Measurements from ENCODE around the gene PSMD12. TPM values are rescaled to one million over a fixed set of nuclear protein-coding genes. Genes with fewer than 3 reads are reported as not detected.

The PSMD12 gene
- total RNA-seq, 1 donor from 2014 or later = 43.8 TPM

DNA sequence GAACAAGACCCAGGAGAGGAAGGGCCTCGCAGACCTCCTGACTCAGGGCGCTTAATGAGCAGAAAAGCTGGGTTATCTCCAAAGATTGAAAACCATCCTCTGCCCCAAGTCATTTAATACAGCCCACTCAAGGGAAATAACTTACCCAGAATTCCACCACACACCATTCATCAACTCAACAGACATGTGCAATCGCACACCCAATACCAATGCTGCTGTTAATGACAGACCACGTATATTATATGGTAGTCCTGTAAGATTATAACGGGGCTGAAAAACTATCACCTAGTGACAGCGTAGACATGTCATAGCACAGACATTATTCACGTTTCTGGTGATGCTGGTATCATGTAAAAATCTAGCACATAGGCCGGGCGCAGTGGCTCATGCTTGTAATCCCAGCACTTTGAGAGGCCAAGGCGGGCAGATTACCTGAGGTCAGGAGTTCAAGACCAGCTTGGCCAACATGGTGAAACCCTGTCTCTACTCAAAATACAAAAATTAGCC lies 68.9 kb downstream of the PSMD12 start:
- DNase-seq = no peak
- Histone ChIP-seq H3K4me3 (no peak overlapping the region), H3K27ac (no peak overlapping the region), H3K36me3 (no peaks in the 10 kb centered on the region), H3K4me1 (no peaks in the 10 kb centered on the region), H3K9me3 (no peaks in the 10 kb centered on the region), H3K27me3 (no peaks in the 10 kb centered on the region)
- intact Hi-C loops (cut with DNase I) = no loop called here
- ATAC-seq = no peak
- no peak for TF ChIP-seq CTCF (IDR thresholded peaks at IDR 0.05)

DNA sequence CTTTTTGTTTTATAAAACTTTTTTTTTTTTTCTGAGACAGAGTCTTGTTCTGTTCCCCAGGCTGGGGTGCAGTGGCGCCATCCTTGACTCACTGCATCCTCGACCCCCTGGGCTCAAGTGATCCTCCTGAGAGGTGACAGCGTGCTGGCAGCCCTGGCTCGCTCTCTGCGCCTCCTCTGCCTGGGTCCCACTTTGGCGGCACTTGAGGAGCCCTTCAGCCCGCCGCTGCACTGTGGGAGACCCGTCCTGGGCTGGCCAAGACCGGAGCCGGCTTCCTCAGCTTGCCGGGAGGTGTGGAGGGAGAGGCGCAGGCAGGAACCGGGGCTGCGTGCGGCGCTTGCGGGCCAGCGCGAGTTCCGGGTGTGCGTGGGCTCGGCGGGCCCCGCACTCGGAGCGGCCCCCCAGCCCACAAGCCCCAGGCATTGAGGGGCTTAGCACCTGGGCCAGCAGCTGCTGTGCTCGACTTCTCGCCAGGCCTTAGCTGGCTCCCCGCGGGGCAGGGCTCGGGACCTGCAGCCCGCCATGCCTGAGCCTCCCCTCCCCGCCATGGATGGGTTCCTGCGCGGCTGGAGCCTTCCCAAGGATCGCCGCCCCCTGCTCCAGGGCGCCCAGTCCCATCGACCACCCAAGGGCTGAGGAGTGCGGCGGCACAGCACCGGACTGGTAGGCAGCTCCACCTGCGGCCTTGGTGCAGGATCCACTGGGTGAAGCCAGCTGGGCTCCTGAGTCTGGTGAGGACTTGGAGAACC lies 71.8 kb downstream of the PSMD12 start:
- ATAC-seq = no peak
- Histone ChIP-seq H3K36me3 (no peaks in the 10 kb centered on the region), H3K27me3 (no peaks in the 10 kb centered on the region), H3K4me3 (no peak overlapping the region), H3K27ac (no peak overlapping the region), H3K9me3 (no peaks in the 10 kb centered on the region), H3K4me1 (no peaks in the 10 kb centered on the region)
- intact Hi-C loops (cut with DNase I) = no loop called here
- TF ChIP-seq CTCF (IDR thresholded peaks at IDR 0.05) = no peak
- no peak for DNase-seq

DNA sequence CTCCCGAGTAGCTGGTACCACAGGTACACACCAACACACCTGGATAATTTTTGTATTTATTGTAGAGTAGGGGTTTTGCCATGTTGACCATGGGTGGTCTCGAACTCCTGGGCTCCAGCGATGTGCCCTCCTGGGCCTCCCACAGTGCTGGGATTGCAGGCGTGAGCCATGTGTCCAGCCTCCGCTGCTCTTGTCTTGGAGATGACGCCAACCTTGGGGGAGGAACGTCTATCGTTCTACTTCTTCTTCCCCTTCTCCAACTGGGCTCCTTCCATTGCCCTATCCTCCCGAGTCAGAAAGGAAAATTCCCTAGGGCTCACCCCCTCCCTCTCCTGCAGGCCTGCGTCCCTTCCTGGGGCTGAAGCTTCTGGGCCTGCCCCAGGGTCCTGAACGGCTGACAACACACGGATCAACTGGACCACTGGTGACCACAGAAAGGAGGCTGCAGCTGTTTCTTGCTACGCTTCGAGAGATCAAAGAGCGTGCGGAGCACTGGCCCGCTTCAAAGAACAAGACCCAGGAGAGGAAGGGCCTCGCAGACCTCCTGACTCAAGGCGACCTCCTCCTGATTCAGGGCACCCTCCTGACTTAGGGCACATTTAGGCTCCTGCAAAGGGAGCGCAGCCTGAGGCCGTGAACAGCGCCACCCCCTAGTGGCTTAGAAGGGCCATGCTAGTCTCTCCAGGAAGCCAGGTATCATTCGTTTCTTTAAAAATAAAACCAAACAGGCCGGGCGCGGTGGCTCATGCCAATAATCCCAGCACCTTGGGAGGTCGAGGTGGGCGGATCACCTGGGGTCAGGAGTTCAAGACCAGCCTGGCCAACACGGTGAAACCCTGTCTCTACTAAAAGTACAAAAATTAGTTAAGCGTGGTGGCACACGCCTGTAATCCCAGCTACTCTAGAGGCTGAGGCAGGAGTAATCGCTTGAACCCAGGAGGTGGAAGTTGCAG lies 72.8 kb downstream of the PSMD12 start:
- H3K27me3 ChIP-seq = no peaks in the 10 kb centered on the region
- intact Hi-C loops (cut with DNase I) = no loop called here
- H3K27ac ChIP-seq = no peak overlapping the region
- H3K9me3 ChIP-seq = no peaks in the 10 kb centered on the region
- H3K36me3 ChIP-seq = no peaks in the 10 kb centered on the region
- H3K4me3 ChIP-seq = no peak overlapping the region
- TF ChIP-seq CTCF (IDR thresholded peaks at IDR 0.05) = peak; percentile 87
- ATAC-seq (peak; percentile 92), DNase-seq (peak; percentile 85)
- H3K4me1 ChIP-seq = no peaks in the 10 kb centered on the region

DNA sequence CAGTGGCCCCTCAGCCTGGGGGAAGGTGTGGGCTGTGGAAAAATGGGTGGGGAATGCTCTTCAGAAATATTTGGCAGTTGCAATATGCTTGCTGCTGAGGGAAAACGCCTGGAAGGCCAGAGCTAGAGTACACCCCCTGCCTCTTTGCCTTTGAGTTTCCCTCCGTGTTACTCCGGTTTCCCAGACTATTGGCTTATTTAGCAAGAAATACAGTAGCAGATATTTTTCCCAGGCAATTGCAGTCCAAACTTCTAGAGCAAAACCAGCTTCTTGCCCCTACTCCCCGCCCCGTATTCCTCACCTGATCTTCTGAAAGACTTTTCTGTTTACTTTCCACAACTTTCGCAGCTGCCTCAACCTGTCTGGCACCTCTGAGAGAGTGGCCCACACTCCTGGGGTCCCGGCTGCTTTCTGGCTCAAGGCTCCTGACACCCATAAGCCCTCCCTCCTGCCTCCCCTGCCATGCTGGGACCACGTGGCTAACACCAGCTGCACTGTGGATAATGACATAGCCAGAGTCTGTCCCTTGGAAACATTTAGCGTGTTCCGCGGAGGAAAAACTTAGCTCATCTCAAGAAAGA lies 75.6 kb downstream of the PSMD12 start:
- no peaks in the 10 kb centered on the region for H3K9me3 ChIP-seq
- no peak overlapping the region for H3K27ac ChIP-seq
- no peaks in the 10 kb centered on the region for H3K4me1 ChIP-seq
- no peaks in the 10 kb centered on the region for H3K36me3 ChIP-seq
- ATAC-seq = no peak
- H3K4me3 ChIP-seq = no peak overlapping the region
- no peak for DNase-seq
- no peak for TF ChIP-seq CTCF (IDR thresholded peaks at IDR 0.05)
- intact Hi-C loops (cut with DNase I) = no loop called here
- H3K27me3 ChIP-seq = no peaks in the 10 kb centered on the region

- H3K4me3 ChIP-seq = no peak overlapping the region
- TF ChIP-seq CTCF (IDR thresholded peaks at IDR 0.05) = no peak
- H3K27ac ChIP-seq = no peak overlapping the region
- no peak for DNase-seq
- H3K27me3 ChIP-seq = no peaks in the 10 kb centered on the region
- intact Hi-C loops (cut with DNase I) = no loop called here
- no peaks in the 10 kb centered on the region for H3K4me1 ChIP-seq
- no peak for ATAC-seq
- H3K36me3 ChIP-seq = no peaks in the 10 kb centered on the region
- H3K9me3 ChIP-seq = no peaks in the 10 kb centered on the region
Measured at GRCh38 chr17:67290244-67290643, 76.1 kb downstream of the PSMD12 start.

Measured in upper lobe of right lung (tissue), 1 donor.